Measurements from ENCODE around the gene GAPDHS. TPM values are rescaled to one million over a fixed set of nuclear protein-coding genes. Genes with fewer than 3 reads are reported as not detected.

The GAPDHS gene
- total and polyA plus RNA-seq, 2 of the 13 experiments (the other 11 are each of a cell fraction or from before 2014, with no cell fraction given), result not detected

GRCh38 chr19:35545001-35545854, 12.0 kb downstream of the GAPDHS start, which contains the start of gene TMEM147 (continued):
- TF ChIP-seq HINFP (CRISPR knock-in tag; IDR thresholded peaks at IDR 0.05; ENCODE audit: low read depth) (no peak), ZNF737 (CRISPR knock-in tag; IDR thresholded peaks at IDR 0.05; ENCODE audit: borderline replicate concordance) (no peak), NR2F6 (IDR thresholded peaks at IDR 0.05) (no peak), NR2F6 (CRISPR knock-in tag; IDR thresholded peaks at IDR 0.05) (peak; percentile 48), GZF1 (CRISPR knock-in tag; IDR thresholded peaks at IDR 0.05) (peak; percentile 58; the same call in 1 of the 2 replicates), TRIM24 (CRISPR knock-in tag; IDR thresholded peaks at IDR 0.05) (no peak), ESRRA (CRISPR knock-in tag; IDR thresholded peaks at IDR 0.05; ENCODE audit: low read depth) (0 out of 2 replicates have a peak, but pooled peaks have one; percentile 20), ZNF138 (CRISPR knock-in tag; IDR thresholded peaks at IDR 0.05; ENCODE audit: low read depth) (0 out of 2 replicates have a peak, but pooled peaks have one; percentile 57), RARA (CRISPR knock-in tag; IDR thresholded peaks at IDR 0.05) (0 out of 2 replicates have a peak, but pooled peaks have one; percentile 23), DNMT1 (CRISPR knock-in tag; IDR thresholded peaks at IDR 0.05) (no peak), PAF1 (CRISPR knock-in tag; IDR thresholded peaks at IDR 0.05) (no peak), ISL2 (CRISPR knock-in tag; IDR thresholded peaks at IDR 0.05) (peak; percentile 59), ZNF619 (CRISPR knock-in tag; IDR thresholded peaks at IDR 0.05) (no peak), ZNF460 (CRISPR knock-in tag; IDR thresholded peaks at IDR 0.05; ENCODE audit: borderline replicate concordance) (no peak)
- TF ChIP-seq, protein P1, sequence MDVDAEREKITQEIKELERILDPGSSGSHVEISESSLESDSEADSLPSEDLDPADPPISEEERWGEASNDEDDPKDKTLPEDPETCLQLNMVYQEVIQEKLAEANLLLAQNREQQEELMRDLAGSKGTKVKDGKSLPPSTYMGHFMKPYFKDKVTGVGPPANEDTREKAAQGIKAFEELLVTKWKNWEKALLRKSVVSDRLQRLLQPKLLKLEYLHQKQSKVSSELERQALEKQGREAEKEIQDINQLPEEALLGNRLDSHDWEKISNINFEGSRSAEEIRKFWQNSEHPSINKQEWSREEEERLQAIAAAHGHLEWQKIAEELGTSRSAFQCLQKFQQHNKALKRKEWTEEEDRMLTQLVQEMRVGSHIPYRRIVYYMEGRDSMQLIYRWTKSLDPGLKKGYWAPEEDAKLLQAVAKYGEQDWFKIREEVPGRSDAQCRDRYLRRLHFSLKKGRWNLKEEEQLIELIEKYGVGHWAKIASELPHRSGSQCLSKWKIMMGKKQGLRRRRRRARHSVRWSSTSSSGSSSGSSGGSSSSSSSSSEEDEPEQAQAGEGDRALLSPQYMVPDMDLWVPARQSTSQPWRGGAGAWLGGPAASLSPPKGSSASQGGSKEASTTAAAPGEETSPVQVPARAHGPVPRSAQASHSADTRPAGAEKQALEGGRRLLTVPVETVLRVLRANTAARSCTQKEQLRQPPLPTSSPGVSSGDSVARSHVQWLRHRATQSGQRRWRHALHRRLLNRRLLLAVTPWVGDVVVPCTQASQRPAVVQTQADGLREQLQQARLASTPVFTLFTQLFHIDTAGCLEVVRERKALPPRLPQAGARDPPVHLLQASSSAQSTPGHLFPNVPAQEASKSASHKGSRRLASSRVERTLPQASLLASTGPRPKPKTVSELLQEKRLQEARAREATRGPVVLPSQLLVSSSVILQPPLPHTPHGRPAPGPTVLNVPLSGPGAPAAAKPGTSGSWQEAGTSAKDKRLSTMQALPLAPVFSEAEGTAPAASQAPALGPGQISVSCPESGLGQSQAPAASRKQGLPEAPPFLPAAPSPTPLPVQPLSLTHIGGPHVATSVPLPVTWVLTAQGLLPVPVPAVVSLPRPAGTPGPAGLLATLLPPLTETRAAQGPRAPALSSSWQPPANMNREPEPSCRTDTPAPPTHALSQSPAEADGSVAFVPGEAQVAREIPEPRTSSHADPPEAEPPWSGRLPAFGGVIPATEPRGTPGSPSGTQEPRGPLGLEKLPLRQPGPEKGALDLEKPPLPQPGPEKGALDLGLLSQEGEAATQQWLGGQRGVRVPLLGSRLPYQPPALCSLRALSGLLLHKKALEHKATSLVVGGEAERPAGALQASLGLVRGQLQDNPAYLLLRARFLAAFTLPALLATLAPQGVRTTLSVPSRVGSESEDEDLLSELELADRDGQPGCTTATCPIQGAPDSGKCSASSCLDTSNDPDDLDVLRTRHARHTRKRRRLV (CRISPR knock-in tag; IDR thresholded peaks at IDR 0.05), result no peak
- TF ChIP-seq, protein P2, sequence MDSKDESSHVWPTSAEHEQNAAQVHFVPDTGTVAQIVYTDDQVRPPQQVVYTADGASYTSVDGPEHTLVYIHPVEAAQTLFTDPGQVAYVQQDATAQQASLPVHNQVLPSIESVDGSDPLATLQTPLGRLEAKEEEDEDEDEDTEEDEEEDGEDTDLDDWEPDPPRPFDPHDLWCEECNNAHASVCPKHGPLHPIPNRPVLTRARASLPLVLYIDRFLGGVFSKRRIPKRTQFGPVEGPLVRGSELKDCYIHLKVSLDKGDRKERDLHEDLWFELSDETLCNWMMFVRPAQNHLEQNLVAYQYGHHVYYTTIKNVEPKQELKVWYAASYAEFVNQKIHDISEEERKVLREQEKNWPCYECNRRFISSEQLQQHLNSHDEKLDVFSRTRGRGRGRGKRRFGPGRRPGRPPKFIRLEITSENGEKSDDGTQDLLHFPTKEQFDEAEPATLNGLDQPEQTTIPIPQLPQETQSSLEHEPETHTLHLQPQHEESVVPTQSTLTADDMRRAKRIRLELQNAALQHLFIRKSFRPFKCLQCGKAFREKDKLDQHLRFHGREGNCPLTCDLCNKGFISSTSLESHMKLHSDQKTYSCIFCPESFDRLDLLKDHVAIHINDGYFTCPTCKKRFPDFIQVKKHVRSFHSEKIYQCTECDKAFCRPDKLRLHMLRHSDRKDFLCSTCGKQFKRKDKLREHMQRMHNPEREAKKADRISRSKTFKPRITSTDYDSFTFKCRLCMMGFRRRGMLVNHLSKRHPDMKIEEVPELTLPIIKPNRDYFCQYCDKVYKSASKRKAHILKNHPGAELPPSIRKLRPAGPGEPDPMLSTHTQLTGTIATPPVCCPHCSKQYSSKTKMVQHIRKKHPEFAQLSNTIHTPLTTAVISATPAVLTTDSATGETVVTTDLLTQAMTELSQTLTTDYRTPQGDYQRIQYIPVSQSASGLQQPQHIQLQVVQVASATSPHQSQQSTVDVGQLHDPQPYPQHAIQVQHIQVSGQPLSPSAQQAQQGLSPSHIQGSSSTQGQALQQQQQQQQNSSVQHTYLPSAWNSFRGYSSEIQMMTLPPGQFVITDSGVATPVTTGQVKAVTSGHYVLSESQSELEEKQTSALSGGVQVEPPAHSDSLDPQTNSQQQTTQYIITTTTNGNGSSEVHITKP (CRISPR knock-in tag; IDR thresholded peaks at IDR 0.05; ENCODE audit: low read depth), result no peak
